ENCODE data around the gene PLCD3.

The PLCD3 gene

GRCh38 chr17:45101883-45102811, 30.2 kb downstream of the PLCD3 start:
- Histone ChIP-seq H3K4me2 (ENCODE audit: low read length) (no peak overlapping the region), H4K20me1 (ENCODE audit: control insufficient read depth, insufficient read depth, low read depth, low read length) (peaks cover 2% of the 10 kb centered on the region; the same call in 1 of the 2 replicates), H3F3A (ENCODE audit: control insufficient read depth, insufficient read depth) (no peaks in the 10 kb centered on the region), H3K9me3 (ENCODE audit: control insufficient read depth, insufficient read depth, low read length) (no peaks in the 10 kb centered on the region), H3K4me1 (ENCODE audit: control insufficient read depth, low read length) (no peaks in the 10 kb centered on the region), H3K4me3 (ENCODE audit: low read length) (no peak overlapping the region), H3K36me3 (ENCODE audit: control insufficient read depth, low read length) (peaks cover 85% of the 10 kb centered on the region), H3K9me2 (replicated peaks; ENCODE audit: control insufficient read depth, low read length) (no peaks in the 10 kb centered on the region), H3K27ac (ENCODE audit: low read depth, low read length) (no peak overlapping the region), H3K27me3 (ENCODE audit: control insufficient read depth, low read length) (no peaks in the 10 kb centered on the region), H3K79me2 (ENCODE audit: control insufficient read depth, low read length) (no peaks in the 10 kb centered on the region)
- TF ChIP-seq CTCF (IDR thresholded peaks at IDR 0.05; ENCODE audit: low read depth, low read length, poor library complexity, severe bottlenecking) (no peak), EZH2phosphoT487 (IDR thresholded peaks at IDR 0.05; ENCODE audit: borderline replicate concordance, low read length) (no peak)

- no peak for TF ChIP-seq EZH2phosphoT487 (IDR thresholded peaks at IDR 0.05; ENCODE audit: borderline replicate concordance, low read length)
- no peak for TF ChIP-seq CTCF (IDR thresholded peaks at IDR 0.05; ENCODE audit: low read depth, low read length, poor library complexity, severe bottlenecking)
- H3K36me3 ChIP-seq (ENCODE audit: control insufficient read depth, low read length), result peaks cover 85% of the 10 kb centered on the region
- H3K27ac ChIP-seq (ENCODE audit: low read depth, low read length), result no peak overlapping the region
- H3F3A ChIP-seq (ENCODE audit: control insufficient read depth, insufficient read depth), result no peaks in the 10 kb centered on the region
- H4K20me1 ChIP-seq (ENCODE audit: control insufficient read depth, insufficient read depth, low read depth, low read length), result peaks cover 2% of the 10 kb centered on the region; the same call in 1 of the 2 replicates
- H3K4me3 ChIP-seq (ENCODE audit: low read length), result no peak overlapping the region
- no peaks in the 10 kb centered on the region for H3K27me3 ChIP-seq (ENCODE audit: control insufficient read depth, low read length)
- no peaks in the 10 kb centered on the region for H3K9me2 ChIP-seq (replicated peaks; ENCODE audit: control insufficient read depth, low read length)
- no peaks in the 10 kb centered on the region for H3K4me1 ChIP-seq (ENCODE audit: control insufficient read depth, low read length)
- H3K79me2 ChIP-seq (ENCODE audit: control insufficient read depth, low read length), result no peaks in the 10 kb centered on the region
- H3K4me2 ChIP-seq (ENCODE audit: low read length), result no peak overlapping the region
- H3K9me3 ChIP-seq (ENCODE audit: control insufficient read depth, insufficient read depth, low read length), result no peaks in the 10 kb centered on the region
Measured at GRCh38 chr17:45101546-45101882, 30.8 kb downstream of the PLCD3 start.

GRCh38 chr17:45098869-45099616, 33.3 kb downstream of the PLCD3 start:
- Histone ChIP-seq H3K4me3 (ENCODE audit: low read length) (no peak overlapping the region), H3K79me2 (ENCODE audit: control insufficient read depth, low read length) (no peaks in the 10 kb centered on the region), H3K27me3 (ENCODE audit: control insufficient read depth, low read length) (no peaks in the 10 kb centered on the region), H4K20me1 (ENCODE audit: control insufficient read depth, insufficient read depth, low read depth, low read length) (no peaks in the 10 kb centered on the region), H3K36me3 (ENCODE audit: control insufficient read depth, low read length) (peaks cover 76% of the 10 kb centered on the region), H3K27ac (ENCODE audit: low read depth, low read length) (no peak overlapping the region), H3K9me2 (replicated peaks; ENCODE audit: control insufficient read depth, low read length) (no peaks in the 10 kb centered on the region), H3K4me1 (ENCODE audit: control insufficient read depth, low read length) (peaks cover 6% of the 10 kb centered on the region; the same call in 1 of the 2 replicates), H3F3A (ENCODE audit: control insufficient read depth, insufficient read depth) (no peaks in the 10 kb centered on the region), H3K9me3 (ENCODE audit: control insufficient read depth, insufficient read depth, low read length) (no peaks in the 10 kb centered on the region), H3K4me2 (ENCODE audit: low read length) (no peak overlapping the region)
- no peak for TF ChIP-seq EZH2phosphoT487 (IDR thresholded peaks at IDR 0.05; ENCODE audit: borderline replicate concordance, low read length)
- TF ChIP-seq CTCF (IDR thresholded peaks at IDR 0.05; ENCODE audit: low read depth, low read length, poor library complexity, severe bottlenecking), result peak; percentile 95

Data from DOHH2 (cell line).